K562 (cell line): ENCODE data around the gene TMEM184B. TPM values are rescaled to one million over a fixed set of nuclear protein-coding genes. Genes with fewer than 3 reads are reported as not detected.
A peak's percentile ranks its signal among the peaks of the same experiment; 100 is the strongest.

Experiments
- ARID3B ChIP-seq: fragments of 250-450 bp; sonication (Bioruptor Pico); IDR thresholded peaks from 2 replicates; pipeline ENCODE4 v1.4.0; 2020; ENCODE audit warnings: borderline replicate concordance
- BCOR ChIP-seq: fragments of 450-650 bp; IDR thresholded peaks from 2 replicates; pipeline ENCODE4 v1.6.1; 2016
- C11orf30 ChIP-seq: fragments of 450-650 bp; IDR thresholded peaks from 2 replicates; pipeline ENCODE4 v1.6.1; 2016; ENCODE audit warnings: low read depth, mild to moderate bottlenecking
- CTBP1 ChIP-seq: fragments of 450-650 bp; IDR thresholded peaks from 2 replicates; pipeline ENCODE4 v1.6.1; 2016; ENCODE audit warnings: borderline replicate concordance
- E2F6 ChIP-seq, 2 experiments: IDR thresholded peaks; 2 replicates each; pipeline ENCODE4 v1.6.1; 2011; ENCODE audit warnings: borderline replicate concordance in 1 of 2, control low read depth in 1 of 2, low read depth in 1 of 2, low read length in 1 of 2, mild to moderate bottlenecking in 1 of 2, mixed read lengths in 1 of 2, moderate library complexity in 1 of 2; ENCODE audit not compliant: insufficient read depth in 1 of 2, insufficient read length in 1 of 2, poor library complexity in 1 of 2, severe bottlenecking in 1 of 2; ENCODE audit errors: extremely low read depth in 1 of 2
- FOXO4 ChIP-seq: fragments of 450-650 bp; formaldehyde crosslinking; IDR thresholded peaks from 2 replicates; pipeline ENCODE4 v1.4.0; 2020; ENCODE audit warnings: mild to moderate bottlenecking, moderate library complexity
- JUND ChIP-seq, 2 experiments: IDR thresholded peaks; 2 replicates in 1 of 2; 3 replicates in 1 of 2; pipeline ENCODE4 v1.6.1; 2011; ENCODE audit warnings: borderline replicate concordance in 2 of 2, low read depth in 2 of 2, low read length in 2 of 2, improper control_type of control experiment in 1 of 2, missing biosample characterization in 1 of 2, missing genetic modification characterization in 1 of 2, missing genetic modification reagents in 1 of 2
- KAT8 ChIP-seq: fragments of 450-650 bp; IDR thresholded peaks from 2 replicates; pipeline ENCODE4 v1.6.1; 2016; ENCODE audit warnings: low read depth, mild to moderate bottlenecking
- NFXL1 ChIP-seq: fragments of 450-650 bp; formaldehyde crosslinking; IDR thresholded peaks from 2 replicates; pipeline ENCODE4 v1.4.0; 2021; ENCODE audit warnings: mild to moderate bottlenecking
- NONO ChIP-seq, 2 experiments: fragments of 200-400 bp in 1 of 2; fragments of 450-650 bp in 1 of 2; formaldehyde crosslinking in 1 of 2; IDR thresholded peaks; 2 replicates each; pipeline ENCODE4 v1.6.1; 2017; ENCODE audit warnings: low read depth in 2 of 2, mild to moderate bottlenecking in 2 of 2, moderate library complexity in 2 of 2, low read length in 1 of 2
- NR1H2 ChIP-seq: sonication (generic); formaldehyde crosslinking; IDR thresholded peaks from 2 replicates; pipeline ENCODE4 v1.4.0; 2020; ENCODE audit warnings: mild to moderate bottlenecking, missing genetic modification reagents
- NR4A1 ChIP-seq, 2 experiments: fragments of 250-450 bp in 1 of 2; fragments of 450-650 bp in 1 of 2; sonication (Bioruptor Pico) in 1 of 2; IDR thresholded peaks; 2 replicates each; pipeline versions ENCODE4 v1.4.0 to v1.6.1; 2016 to 2020; ENCODE audit warnings: mild to moderate bottlenecking in 2 of 2, missing compliant biosample characterization in 1 of 2, missing genetic modification characterization in 1 of 2, moderate library complexity in 1 of 2
- PTRF ChIP-seq: fragments of 450-650 bp; IDR thresholded peaks from 2 replicates; pipeline ENCODE4 v1.6.1; 2016; ENCODE audit warnings: mild to moderate bottlenecking, missing genetic modification characterization, missing compliant biosample characterization
- SIX5 ChIP-seq, 2 experiments: IDR thresholded peaks; 2 replicates each; pipeline ENCODE4 v1.6.1; 2011; ENCODE audit warnings: low read length in 2 of 2, borderline replicate concordance in 1 of 2, low read depth in 1 of 2, mild to moderate bottlenecking in 1 of 2, moderate library complexity in 1 of 2; ENCODE audit not compliant: insufficient read depth in 1 of 2
- TCF7L2 ChIP-seq: fragments of 150-350 bp; IDR thresholded peaks from 2 replicates; pipeline ENCODE4 v1.6.1; 2016; ENCODE audit warnings: low read depth, mild to moderate bottlenecking, low read length, moderate library complexity
- TFE3 ChIP-seq: fragments of 450-650 bp; formaldehyde crosslinking; IDR thresholded peaks from 2 replicates; pipeline ENCODE4 v1.4.0; 2020; ENCODE audit warnings: mild to moderate bottlenecking, mixed read lengths
- USF1 ChIP-seq: sonication (generic); formaldehyde crosslinking; IDR thresholded peaks from 2 replicates; pipeline ENCODE4 v1.9.0; 2022; ENCODE audit warnings: mild to moderate bottlenecking, missing genetic modification reagents
- ZNF121 ChIP-seq: sonication (generic); formaldehyde crosslinking; conservative IDR thresholded peaks from 2 replicates; pipeline ENCODE4 v1.8.0; 2022; ENCODE audit warnings: missing genetic modification reagents
- ZNF347 ChIP-seq: fragments of 450-650 bp; formaldehyde crosslinking; IDR thresholded peaks from 2 replicates; pipeline ENCODE4 v1.4.0; 2020; ENCODE audit warnings: low read depth, mild to moderate bottlenecking, moderate library complexity
- ZNF57 ChIP-seq: fragments of 450-650 bp; formaldehyde crosslinking; IDR thresholded peaks from 2 replicates; pipeline ENCODE4 v1.4.0; 2020; ENCODE audit warnings: mild to moderate bottlenecking, moderate library complexity
- polyA plus RNA-seq, 8 experiments: library from polyadenylated mRNA; depleted of rRNA in 4 of 8; stranded (reverse) in 5 of 8; unstranded in 3 of 8; fragments of >200 nt; fragmentation: Nextera tagmentation in 2 of 8; fragmentation: Illumina TruSeq in 1 of 8; extraction: Ambion mirVana in 2 of 8; extraction: Trizol in 1 of 8; gene quantifications; 2 replicates each; pipeline versions ENCODE4 v1.2.1 to v1.2.3, GENCODE V29; 2011 to 2014; ENCODE audit warnings: inconsistent platforms in 1 of 8, missing spikeins in 1 of 8
- total RNA-seq, 7 experiments: library from RNA; depleted of rRNA in 6 of 7; stranded (reverse); fragments of >200 nt in 6 of 7; fragmentation: Illumina TruSeq in 2 of 7; extraction: Trizol in 2 of 7; gene quantifications; 2 replicates each; pipeline versions ENCODE4 v1.2.1 to v1.2.3, GENCODE V29; 2011 to 2021; ENCODE audit warnings: low replicate concordance in 1 of 7

The TMEM184B gene
- total and polyA plus RNA-seq, 9 of the 15 experiments (the other 6 are each of a cell fraction or from before 2014, with no cell fraction given), result 0.31 to 25.1 (median 6.2) TPM

GRCh38 chr22:38193580-38193979 is 79.2 kb downstream of the TMEM184B start (continued):
- TF ChIP-seq E2F6 (IDR thresholded peaks at IDR 0.05; ENCODE audit: borderline replicate concordance in 1 of 2, extremely low read depth in 1 of 2, insufficient read depth in 1 of 2, insufficient read length in 1 of 2, low read depth in 1 of 2, low read length in 1 of 2, poor library complexity in 1 of 2, severe bottlenecking in 1 of 2), result no peak
- no peak for TF ChIP-seq TFE3 (CRISPR knock-in tag)
- no peak for TF ChIP-seq ZNF347
- TF ChIP-seq FOXO4 (CRISPR knock-in tag), result no peak
- no peak for TF ChIP-seq USF1
- no peak for TF ChIP-seq ZNF121 (CRISPR knock-in tag)
- TF ChIP-seq JUND (IDR thresholded peaks at IDR 0.05; ENCODE audit: borderline replicate concordance, low read depth, low read length), result 0 out of 2 replicates have a peak, but pooled peaks have one; percentile 10
- no peak for TF ChIP-seq JUND (tag; IDR thresholded peaks at IDR 0.05; ENCODE audit: borderline replicate concordance, low read depth, low read length)
- TF ChIP-seq ZNF57 (CRISPR knock-in tag), result no peak
- TF ChIP-seq NR1H2 (CRISPR knock-in tag), result no peak
- TF ChIP-seq TCF7L2, result no peak
- TF ChIP-seq KAT8, result no peak
- TF ChIP-seq BCOR, result peak; percentile 58
- no peak for TF ChIP-seq NR4A1 (CRISPR knock-in tag; IDR thresholded peaks at IDR 0.05)
- no peak for TF ChIP-seq NR4A1 (tag; IDR thresholded peaks at IDR 0.05)
- TF ChIP-seq PTRF (tag), result no peak
- TF ChIP-seq NFXL1, result no peak
- TF ChIP-seq ARID3B (CRISPR knock-in tag), result no peak
- no peak for TF ChIP-seq NONO (IDR thresholded peaks at IDR 0.05; ENCODE audit: low read depth in 2 of 2, low read length in 1 of 2)
- TF ChIP-seq CTBP1, result peak; percentile 14; the same call in 1 of the 2 replicates
- TF ChIP-seq SIX5 (IDR thresholded peaks at IDR 0.05; ENCODE audit: borderline replicate concordance in 1 of 2, insufficient read depth in 1 of 2, low read depth in 1 of 2, low read length in 2 of 2), result no peak
- peak; percentile 86 for TF ChIP-seq C11orf30
